ENCODE data around the gene OGA.

The OGA gene

GRCh38 chr10:101837748-101838147 lies 19.5 kb upstream of the OGA start:
- WGBS, 2 experiments = 93 to 95% methylated on average over 2 of the region's 2 CpGs
- H3K36me3 ChIP-seq (ENCODE audit: control insufficient read depth, insufficient read depth, low read length) = no peaks in the 10 kb centered on the region
- H3K27me3 ChIP-seq (ENCODE audit: control insufficient read depth, insufficient read depth, low read length, poor library complexity, severe bottlenecking) = peaks cover 16% of the 10 kb centered on the region
- no peak overlapping the region for H3K27ac ChIP-seq (ENCODE audit: insufficient read depth, low read depth, low read length, poor library complexity, severe bottlenecking)
- no peak overlapping the region for H3K4me3 ChIP-seq (ENCODE audit: insufficient read depth, low read depth, low read length)
- H3K4me1 ChIP-seq (ENCODE audit: control insufficient read depth, insufficient read depth, low read length) = peaks cover 29% of the 10 kb centered on the region
- no peaks in the 10 kb centered on the region for H3K9me3 ChIP-seq (ENCODE audit: control insufficient read depth, low read length)

- Histone ChIP-seq H3K4me3 (ENCODE audit: insufficient read depth, low read depth, low read length) (no peak overlapping the region), H3K4me1 (ENCODE audit: control insufficient read depth, insufficient read depth, low read length) (peaks cover 26% of the 10 kb centered on the region), H3K27ac (ENCODE audit: insufficient read depth, low read depth, low read length, poor library complexity, severe bottlenecking) (no peak overlapping the region), H3K9me3 (ENCODE audit: control insufficient read depth, low read length) (no peaks in the 10 kb centered on the region), H3K36me3 (ENCODE audit: control insufficient read depth, insufficient read depth, low read length) (no peaks in the 10 kb centered on the region), H3K27me3 (ENCODE audit: control insufficient read depth, insufficient read depth, low read length, poor library complexity, severe bottlenecking) (no peaks in the 10 kb centered on the region)
- WGBS, 2 experiments = 59 to 60% methylated on average over 4 of the region's 4 CpGs
Observed at GRCh38 chr10:101835362-101835761, 17.1 kb upstream of the OGA start.

- H3K36me3 ChIP-seq (ENCODE audit: control insufficient read depth, insufficient read depth, low read length) = no peaks in the 10 kb centered on the region
- no peak overlapping the region for H3K27ac ChIP-seq (ENCODE audit: insufficient read depth, low read depth, low read length, poor library complexity, severe bottlenecking)
- no peaks in the 10 kb centered on the region for H3K9me3 ChIP-seq (ENCODE audit: control insufficient read depth, low read length)
- no peak overlapping the region for H3K4me3 ChIP-seq (ENCODE audit: insufficient read depth, low read depth, low read length)
- H3K4me1 ChIP-seq (ENCODE audit: control insufficient read depth, insufficient read depth, low read length) = peaks cover 27% of the 10 kb centered on the region
- 86 to 87% methylated on average over 8 of the region's 8 CpGs for WGBS, 2 experiments
- H3K27me3 ChIP-seq (ENCODE audit: control insufficient read depth, insufficient read depth, low read length, poor library complexity, severe bottlenecking) = no peaks in the 10 kb centered on the region
Observed at GRCh38 chr10:101834341-101834740, 16.1 kb upstream of the OGA start.

- H3K9me3 ChIP-seq (ENCODE audit: control insufficient read depth, low read length) = no peaks in the 10 kb centered on the region
- 96 to 97% methylated on average over 1 of the region's 1 CpG for WGBS, 2 experiments
- no peak overlapping the region for H3K27ac ChIP-seq (ENCODE audit: insufficient read depth, low read depth, low read length, poor library complexity, severe bottlenecking)
- H3K27me3 ChIP-seq (ENCODE audit: control insufficient read depth, insufficient read depth, low read length, poor library complexity, severe bottlenecking) = no peaks in the 10 kb centered on the region
- no peak overlapping the region for H3K4me3 ChIP-seq (ENCODE audit: insufficient read depth, low read depth, low read length)
- H3K36me3 ChIP-seq (ENCODE audit: control insufficient read depth, insufficient read depth, low read length) = no peaks in the 10 kb centered on the region
- H3K4me1 ChIP-seq (ENCODE audit: control insufficient read depth, insufficient read depth, low read length) = peaks cover 22% of the 10 kb centered on the region
Observed at GRCh38 chr10:101833466-101833865, 15.2 kb upstream of the OGA start.

- WGBS, 2 experiments = 88 to 91% methylated on average over 4 of the region's 4 CpGs
- H3K27ac ChIP-seq (ENCODE audit: insufficient read depth, low read depth, low read length, poor library complexity, severe bottlenecking) = no peak overlapping the region
- no peaks in the 10 kb centered on the region for H3K9me3 ChIP-seq (ENCODE audit: control insufficient read depth, low read length)
- H3K4me3 ChIP-seq (ENCODE audit: insufficient read depth, low read depth, low read length) = no peak overlapping the region
- no peaks in the 10 kb centered on the region for H3K36me3 ChIP-seq (ENCODE audit: control insufficient read depth, insufficient read depth, low read length)
- peaks cover 22% of the 10 kb centered on the region for H3K4me1 ChIP-seq (ENCODE audit: control insufficient read depth, insufficient read depth, low read length)
- H3K27me3 ChIP-seq (ENCODE audit: control insufficient read depth, insufficient read depth, low read length, poor library complexity, severe bottlenecking) = no peaks in the 10 kb centered on the region
Observed at GRCh38 chr10:101832325-101832771, 14.1 kb upstream of the OGA start.

- Histone ChIP-seq H3K27ac (ENCODE audit: insufficient read depth, low read depth, low read length, poor library complexity, severe bottlenecking) (no peak overlapping the region), H3K4me3 (ENCODE audit: insufficient read depth, low read depth, low read length) (peak overlapping the region; percentile 44)
- 64 to 72% methylated on average over 9 of the region's 9 CpGs for WGBS, 2 experiments
Observed at GRCh38 chr10:101831169-101831811, 13.0 kb upstream of the OGA start.

GRCh38 chr10:101830322-101831168 lies 12.3 kb upstream of the OGA start:
- Histone ChIP-seq H3K27me3 (ENCODE audit: control insufficient read depth, insufficient read depth, low read length, poor library complexity, severe bottlenecking) (no peaks in the 10 kb centered on the region), H3K36me3 (ENCODE audit: control insufficient read depth, insufficient read depth, low read length) (no peaks in the 10 kb centered on the region), H3K4me1 (ENCODE audit: control insufficient read depth, insufficient read depth, low read length) (peaks cover 19% of the 10 kb centered on the region), H3K27ac (ENCODE audit: insufficient read depth, low read depth, low read length, poor library complexity, severe bottlenecking) (peak overlapping the region; percentile 48), H3K4me3 (ENCODE audit: insufficient read depth, low read depth, low read length) (peak overlapping the region; percentile 44), H3K9me3 (ENCODE audit: control insufficient read depth, low read length) (no peaks in the 10 kb centered on the region)
- 3 to 4% methylated on average over 56 of the region's 56 CpGs for WGBS, 2 experiments

More at GRCh38 chr10:101831169-101831811, 13.0 kb upstream of the OGA start:
- Histone ChIP-seq H3K27me3 (ENCODE audit: control insufficient read depth, insufficient read depth, low read length, poor library complexity, severe bottlenecking) (no peaks in the 10 kb centered on the region), H3K36me3 (ENCODE audit: control insufficient read depth, insufficient read depth, low read length) (no peaks in the 10 kb centered on the region), H3K4me1 (ENCODE audit: control insufficient read depth, insufficient read depth, low read length) (peaks cover 22% of the 10 kb centered on the region), H3K9me3 (ENCODE audit: control insufficient read depth, low read length) (no peaks in the 10 kb centered on the region)

- peaks cover 13% of the 10 kb centered on the region for H3K4me1 ChIP-seq (ENCODE audit: control insufficient read depth, insufficient read depth, low read length)
- no peaks in the 10 kb centered on the region for H3K36me3 ChIP-seq (ENCODE audit: control insufficient read depth, insufficient read depth, low read length)
- peak overlapping the region; percentile 55 for H3K27ac ChIP-seq (ENCODE audit: insufficient read depth, low read depth, low read length, poor library complexity, severe bottlenecking)
- WGBS, 2 experiments = 6 to 9% methylated on average over 21 to 26 of the region's 31 CpGs
- no peaks in the 10 kb centered on the region for H3K9me3 ChIP-seq (ENCODE audit: control insufficient read depth, low read length)
- H3K27me3 ChIP-seq (ENCODE audit: control insufficient read depth, insufficient read depth, low read length, poor library complexity, severe bottlenecking) = no peaks in the 10 kb centered on the region
- peak overlapping the region; percentile 44 for H3K4me3 ChIP-seq (ENCODE audit: insufficient read depth, low read depth, low read length)
Observed at GRCh38 chr10:101829561-101830315, 11.5 kb upstream of the OGA start.

- 66 to 68% methylated on average over 39 of the region's 39 CpGs for WGBS, 2 experiments
- H3K27ac ChIP-seq (ENCODE audit: insufficient read depth, low read depth, low read length, poor library complexity, severe bottlenecking) = no peak overlapping the region
Observed at GRCh38 chr10:101828766-101829551, 10.7 kb upstream of the OGA start.

More at GRCh38 chr10:101828766-101829551, 10.7 kb upstream of the OGA start:
- Histone ChIP-seq H3K36me3 (ENCODE audit: control insufficient read depth, insufficient read depth, low read length) (no peaks in the 10 kb centered on the region), H3K4me3 (ENCODE audit: insufficient read depth, low read depth, low read length) (peak overlapping the region; percentile 21), H3K4me1 (ENCODE audit: control insufficient read depth, insufficient read depth, low read length) (peaks cover 13% of the 10 kb centered on the region), H3K9me3 (ENCODE audit: control insufficient read depth, low read length) (no peaks in the 10 kb centered on the region), H3K27me3 (ENCODE audit: control insufficient read depth, insufficient read depth, low read length, poor library complexity, severe bottlenecking) (no peaks in the 10 kb centered on the region)
